T-helper 1 cell treated with Interleukin-12 subunit alpha and Interleukin-12 subunit beta and Interleukin-4 antibody, amounts not matched to agents 30 μg/mL and 1 μg/mL, for 36 hours (primary cell): ENCODE results near the gene GBF1.

ENCODE experiments used
- H3K27ac Mint-ChIP-seq: one replicate; pipeline ENCODE4 v1.8.0; 2021; ENCODE audit warnings: mild to moderate bottlenecking, mixed read lengths
- H3K27me3 Mint-ChIP-seq: one replicate; pipeline ENCODE4 v1.8.0; 2021; ENCODE audit warnings: low read depth, mixed read lengths
- H3K36me3 Mint-ChIP-seq: one replicate; pipeline ENCODE4 v1.8.0; 2021; ENCODE audit warnings: low read depth, mixed read lengths
- H3K4me1 Mint-ChIP-seq: one replicate; pipeline ENCODE4 v1.8.0; 2021; ENCODE audit warnings: low read depth, mixed read lengths
- H3K4me3 Mint-ChIP-seq: one replicate; pipeline ENCODE4 v1.8.0; 2021; ENCODE audit warnings: mild to moderate bottlenecking, moderate library complexity, mixed read lengths
- H3K9me3 Mint-ChIP-seq: one replicate; pipeline ENCODE4 v1.8.0; 2021; ENCODE audit warnings: mixed read lengths

Gene GBF1

GRCh38 chr10:102310361-102311024, 65.2 kb downstream of the GBF1 start:
- Mint-ChIP-seq H3K4me3 (no peak overlapping the region), H3K4me1 (peaks cover 27% of the 10 kb centered on the region), H3K27ac (no peak overlapping the region)

DNA sequence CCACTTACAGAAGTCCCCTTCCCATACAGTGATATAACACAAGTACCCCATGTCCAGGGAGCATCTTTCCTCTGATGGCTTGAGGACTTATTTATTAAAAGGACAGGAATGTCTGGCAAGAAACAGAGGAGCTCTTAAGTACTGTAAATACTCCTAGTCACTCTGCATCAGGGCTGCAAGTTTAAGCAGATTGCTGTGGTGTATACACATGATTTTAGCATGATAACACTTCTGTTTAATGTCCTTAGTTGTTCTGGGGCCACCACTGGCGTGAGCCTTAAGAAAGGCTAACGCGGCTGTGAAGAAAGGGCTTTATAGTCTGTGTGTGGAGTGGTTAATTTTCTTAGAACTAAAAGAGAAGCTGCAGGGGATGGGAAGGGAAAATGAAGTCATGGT, 65.7 kb downstream of the GBF1 start:
- Mint-ChIP-seq H3K9me3 (no peaks in the 10 kb centered on the region), H3K27ac (peak overlapping the region; percentile 26), H3K4me1 (peaks cover 27% of the 10 kb centered on the region), H3K36me3 (peaks cover 10% of the 10 kb centered on the region), H3K27me3 (no peaks in the 10 kb centered on the region), H3K4me3 (no peak overlapping the region)

More at GRCh38 chr10:102310361-102311024, 65.2 kb downstream of the GBF1 start:
- no peaks in the 10 kb centered on the region for H3K27me3 Mint-ChIP-seq
- no peaks in the 10 kb centered on the region for H3K9me3 Mint-ChIP-seq
- H3K36me3 Mint-ChIP-seq, result peaks cover 12% of the 10 kb centered on the region

DNA sequence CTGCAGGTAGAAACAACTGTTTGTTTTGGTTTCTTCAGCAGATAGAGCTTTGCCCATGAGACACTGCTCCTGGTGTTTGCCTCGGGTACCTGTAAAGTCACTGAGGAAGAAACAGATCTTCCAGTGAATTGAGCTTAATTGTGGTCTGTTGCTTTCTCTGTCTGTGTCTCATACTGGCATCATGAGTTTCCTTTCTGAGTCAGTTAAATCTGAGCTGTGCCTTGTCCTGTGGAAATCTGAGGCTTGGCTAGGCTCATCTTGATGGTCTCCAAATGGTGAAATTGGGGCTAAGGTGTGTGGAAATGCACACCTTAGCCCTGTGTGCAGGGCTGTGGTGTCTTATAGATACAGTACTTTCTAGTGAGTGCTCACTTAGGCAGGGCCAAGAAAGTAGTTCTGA, 67.4 kb downstream of the GBF1 start:
- H3K4me3 Mint-ChIP-seq, result no peak overlapping the region
- H3K27me3 Mint-ChIP-seq, result no peaks in the 10 kb centered on the region
- H3K4me1 Mint-ChIP-seq, result peaks cover 27% of the 10 kb centered on the region
- no peak overlapping the region for H3K27ac Mint-ChIP-seq
- H3K36me3 Mint-ChIP-seq, result peaks cover 6% of the 10 kb centered on the region
- no peaks in the 10 kb centered on the region for H3K9me3 Mint-ChIP-seq

- no peak overlapping the region for H3K4me3 Mint-ChIP-seq
- H3K27ac Mint-ChIP-seq, result no peak overlapping the region
- H3K27me3 Mint-ChIP-seq, result no peaks in the 10 kb centered on the region
- peaks cover 2% of the 10 kb centered on the region for H3K36me3 Mint-ChIP-seq
- H3K4me1 Mint-ChIP-seq, result peaks cover 27% of the 10 kb centered on the region
- H3K9me3 Mint-ChIP-seq, result no peaks in the 10 kb centered on the region
These were observed 68.0 kb downstream of the GBF1 start for GRCh38 chr10:102313221-102313896.

DNA sequence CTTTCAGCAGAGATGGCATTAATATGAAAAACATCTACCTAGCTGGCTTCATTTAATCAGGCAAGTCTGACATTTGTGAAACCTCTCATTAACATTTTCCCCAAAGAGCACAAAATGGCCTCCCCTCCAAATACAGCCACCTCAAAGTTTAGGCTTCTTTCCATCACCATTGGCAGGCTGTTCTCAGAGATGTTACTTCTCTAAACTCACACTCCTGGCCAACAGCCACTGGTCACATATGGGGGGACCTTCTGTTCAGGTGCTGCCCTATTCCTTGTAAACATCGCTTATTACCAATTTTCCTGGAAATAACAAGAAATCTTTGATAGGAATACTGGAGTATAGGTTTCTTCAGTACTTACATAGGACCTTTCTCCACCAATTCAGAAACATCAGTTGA, 69.5 kb downstream of the GBF1 start:
- Mint-ChIP-seq H3K27me3 (no peaks in the 10 kb centered on the region), H3K4me1 (peaks cover 25% of the 10 kb centered on the region), H3K4me3 (no peak overlapping the region), H3K27ac (no peak overlapping the region), H3K9me3 (no peaks in the 10 kb centered on the region), H3K36me3 (peaks cover 2% of the 10 kb centered on the region)

DNA sequence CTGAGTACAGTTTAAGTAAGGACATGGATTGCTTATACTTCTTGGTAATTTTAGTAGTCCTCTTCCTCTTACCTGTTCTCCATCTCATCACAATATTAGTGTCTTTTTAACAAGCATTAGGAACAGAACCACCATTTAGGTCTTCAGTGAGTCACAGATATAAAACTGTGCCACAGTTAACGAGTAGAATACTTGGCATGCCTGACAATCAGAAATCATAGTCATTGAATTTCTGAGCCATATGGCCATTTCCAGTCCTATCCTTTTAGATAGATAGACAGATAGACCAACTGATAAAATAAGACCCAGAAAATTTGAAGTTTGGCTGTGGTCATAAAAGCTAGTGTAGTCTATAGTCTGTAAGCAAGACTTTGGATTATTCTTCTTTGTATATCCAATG, 71.1 kb downstream of the GBF1 start:
- Mint-ChIP-seq H3K9me3 (no peaks in the 10 kb centered on the region), H3K36me3 (peaks cover 7% of the 10 kb centered on the region), H3K27me3 (no peaks in the 10 kb centered on the region), H3K4me3 (no peak overlapping the region), H3K4me1 (peaks cover 15% of the 10 kb centered on the region), H3K27ac (no peak overlapping the region)

GRCh38 chr10:102322914-102323313, 77.6 kb downstream of the GBF1 start:
- Mint-ChIP-seq H3K27me3 (no peaks in the 10 kb centered on the region), H3K36me3 (peaks cover 5% of the 10 kb centered on the region), H3K4me3 (peak overlapping the region; percentile 34), H3K4me1 (peaks cover 28% of the 10 kb centered on the region), H3K27ac (no peak overlapping the region), H3K9me3 (no peaks in the 10 kb centered on the region)

DNA sequence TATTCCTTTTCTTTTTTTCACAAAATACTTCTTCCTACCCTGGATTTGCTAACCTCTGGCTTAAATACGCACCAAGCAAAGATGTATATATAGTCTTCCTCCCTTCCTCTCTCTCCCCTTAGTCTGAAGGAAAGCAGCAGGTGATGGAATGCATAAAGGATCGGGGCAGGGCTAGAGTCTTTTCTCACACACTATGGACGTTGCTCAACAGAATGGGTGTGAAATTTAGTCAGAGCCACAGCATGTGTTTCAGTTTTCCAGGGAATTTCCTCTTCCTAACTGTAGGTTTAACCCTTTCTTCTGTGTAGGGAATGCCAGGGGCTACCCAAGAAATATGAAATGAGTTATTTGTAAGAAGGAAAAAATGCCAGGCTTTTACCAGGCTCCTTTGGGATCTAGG, 78.7 kb downstream of the GBF1 start:
- H3K36me3 Mint-ChIP-seq, result peaks cover 5% of the 10 kb centered on the region
- H3K27me3 Mint-ChIP-seq, result no peaks in the 10 kb centered on the region
- no peaks in the 10 kb centered on the region for H3K9me3 Mint-ChIP-seq
- H3K4me1 Mint-ChIP-seq, result peaks cover 28% of the 10 kb centered on the region
- no peak overlapping the region for H3K27ac Mint-ChIP-seq
- no peak overlapping the region for H3K4me3 Mint-ChIP-seq

- H3K9me3 Mint-ChIP-seq, result no peaks in the 10 kb centered on the region
- H3K36me3 Mint-ChIP-seq, result peaks cover 1% of the 10 kb centered on the region
- no peak overlapping the region for H3K4me3 Mint-ChIP-seq
- H3K27ac Mint-ChIP-seq, result no peak overlapping the region
- H3K4me1 Mint-ChIP-seq, result peaks cover 25% of the 10 kb centered on the region
- no peaks in the 10 kb centered on the region for H3K27me3 Mint-ChIP-seq
These were observed 80.7 kb downstream of the GBF1 start for GRCh38 chr10:102326031-102326430.

DNA sequence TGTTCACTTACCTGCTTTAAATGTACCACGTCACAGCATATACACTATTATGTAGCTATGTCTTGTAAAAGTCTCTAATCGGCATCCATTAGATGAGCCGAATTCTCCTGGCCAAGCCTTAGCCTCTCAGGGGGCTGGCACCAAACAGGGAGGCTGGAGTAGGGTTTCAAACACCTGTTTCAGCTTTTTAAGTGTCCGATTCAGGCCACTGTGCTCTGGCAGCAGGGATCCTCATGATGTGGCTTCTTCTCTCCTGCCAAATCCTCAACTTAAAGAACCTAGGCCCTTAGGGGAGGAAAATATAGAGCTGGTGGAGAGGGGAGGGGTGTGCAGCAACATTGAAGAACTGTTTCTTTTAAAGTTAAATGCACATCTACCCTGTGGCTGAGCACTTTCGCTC, 81.7 kb downstream of the GBF1 start:
- Mint-ChIP-seq H3K9me3 (no peaks in the 10 kb centered on the region), H3K27ac (no peak overlapping the region), H3K36me3 (no peaks in the 10 kb centered on the region), H3K4me1 (peaks cover 25% of the 10 kb centered on the region), H3K4me3 (no peak overlapping the region), H3K27me3 (no peaks in the 10 kb centered on the region)

DNA sequence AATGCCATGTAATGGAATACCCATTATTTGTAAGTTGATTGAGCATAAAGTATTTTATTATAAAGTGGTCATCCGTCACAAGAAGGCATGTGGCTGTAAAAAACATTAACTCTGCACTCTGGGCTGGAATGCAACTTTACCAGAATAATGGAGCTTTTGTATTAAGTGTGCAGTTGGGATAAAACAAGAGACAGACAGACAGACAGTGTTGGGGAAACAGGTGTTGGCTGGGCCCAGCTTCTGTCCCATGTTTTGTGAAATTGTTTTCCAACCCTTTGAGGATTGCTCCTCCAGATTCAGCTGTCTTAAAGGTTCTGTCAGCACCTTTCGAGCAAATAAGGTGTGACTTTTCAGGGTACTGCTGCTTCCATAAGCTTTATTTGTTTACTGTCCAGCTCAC, 82.3 kb downstream of the GBF1 start:
- H3K9me3 Mint-ChIP-seq, result no peaks in the 10 kb centered on the region
- no peak overlapping the region for H3K27ac Mint-ChIP-seq
- no peaks in the 10 kb centered on the region for H3K36me3 Mint-ChIP-seq
- no peak overlapping the region for H3K4me3 Mint-ChIP-seq
- H3K27me3 Mint-ChIP-seq, result no peaks in the 10 kb centered on the region
- peaks cover 18% of the 10 kb centered on the region for H3K4me1 Mint-ChIP-seq

DNA sequence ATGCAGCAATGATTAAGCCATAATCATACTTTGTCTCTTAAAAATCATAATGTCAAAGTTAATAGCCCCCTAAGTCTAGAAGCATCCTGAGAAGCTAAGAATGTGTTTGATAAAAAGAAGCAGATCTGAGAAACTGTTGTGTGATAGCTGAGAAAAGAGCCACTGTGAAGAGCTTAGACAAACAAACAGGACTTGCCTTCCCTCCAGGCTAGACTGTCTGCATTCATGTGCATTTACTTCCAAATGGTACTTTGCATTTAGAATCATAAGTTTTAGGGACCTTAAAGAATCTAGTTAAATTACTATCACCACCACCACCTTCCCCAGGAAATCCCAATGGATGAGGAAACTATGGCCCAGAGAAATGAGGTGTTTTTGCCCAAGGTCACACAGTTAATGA, 87.4 kb downstream of the GBF1 start:
- H3K36me3 Mint-ChIP-seq, result no peaks in the 10 kb centered on the region
- no peak overlapping the region for H3K27ac Mint-ChIP-seq
- no peaks in the 10 kb centered on the region for H3K9me3 Mint-ChIP-seq
- H3K4me3 Mint-ChIP-seq, result no peak overlapping the region
- H3K27me3 Mint-ChIP-seq, result no peaks in the 10 kb centered on the region
- H3K4me1 Mint-ChIP-seq, result no peaks in the 10 kb centered on the region

DNA sequence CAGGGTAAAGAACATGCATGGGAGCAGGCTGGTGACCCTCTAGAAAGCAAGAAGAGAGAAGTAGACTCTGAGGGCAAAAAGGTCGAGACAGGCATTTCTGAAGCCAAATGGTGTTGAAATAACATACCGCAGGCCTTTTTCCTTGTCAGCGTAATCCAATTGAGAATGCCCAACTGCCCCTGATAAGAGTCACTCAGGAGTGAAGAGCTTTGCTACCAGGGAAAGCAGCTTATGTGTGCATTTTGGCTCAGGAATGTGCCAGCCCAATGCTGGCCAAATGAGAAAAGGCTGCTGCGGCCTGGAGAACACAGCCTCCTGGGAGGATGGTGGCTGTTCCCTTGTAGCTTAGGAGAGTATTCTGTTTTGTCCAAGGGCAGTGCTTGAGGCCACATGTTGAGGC, 88.8 kb downstream of the GBF1 start:
- H3K27ac Mint-ChIP-seq, result no peak overlapping the region
- no peaks in the 10 kb centered on the region for H3K27me3 Mint-ChIP-seq
- H3K9me3 Mint-ChIP-seq, result no peaks in the 10 kb centered on the region
- H3K4me1 Mint-ChIP-seq, result no peaks in the 10 kb centered on the region
- H3K4me3 Mint-ChIP-seq, result no peak overlapping the region
- no peaks in the 10 kb centered on the region for H3K36me3 Mint-ChIP-seq

DNA sequence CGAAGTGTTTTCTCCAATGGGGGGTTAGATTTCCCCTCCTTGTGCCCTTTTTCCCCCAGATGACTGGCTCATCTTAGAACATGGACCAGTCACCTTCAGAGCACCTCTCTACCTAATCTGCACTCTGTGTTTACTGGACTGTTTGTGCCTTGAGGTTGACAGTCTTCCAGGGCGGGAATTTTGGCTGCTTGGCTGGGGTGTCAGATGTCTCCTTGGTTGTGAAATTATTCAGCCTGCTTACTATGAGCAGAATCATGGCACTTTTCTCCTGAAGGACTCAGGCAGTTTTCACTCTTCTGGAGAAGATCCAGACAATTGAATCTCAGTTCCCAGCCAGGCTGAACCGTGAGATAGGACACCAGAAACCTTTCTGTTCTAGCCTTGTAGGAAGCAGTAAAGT, 89.9 kb downstream of the GBF1 start:
- no peak overlapping the region for H3K4me3 Mint-ChIP-seq
- no peak overlapping the region for H3K27ac Mint-ChIP-seq
- H3K27me3 Mint-ChIP-seq, result no peaks in the 10 kb centered on the region
- no peaks in the 10 kb centered on the region for H3K36me3 Mint-ChIP-seq
- no peaks in the 10 kb centered on the region for H3K9me3 Mint-ChIP-seq
- no peaks in the 10 kb centered on the region for H3K4me1 Mint-ChIP-seq

DNA sequence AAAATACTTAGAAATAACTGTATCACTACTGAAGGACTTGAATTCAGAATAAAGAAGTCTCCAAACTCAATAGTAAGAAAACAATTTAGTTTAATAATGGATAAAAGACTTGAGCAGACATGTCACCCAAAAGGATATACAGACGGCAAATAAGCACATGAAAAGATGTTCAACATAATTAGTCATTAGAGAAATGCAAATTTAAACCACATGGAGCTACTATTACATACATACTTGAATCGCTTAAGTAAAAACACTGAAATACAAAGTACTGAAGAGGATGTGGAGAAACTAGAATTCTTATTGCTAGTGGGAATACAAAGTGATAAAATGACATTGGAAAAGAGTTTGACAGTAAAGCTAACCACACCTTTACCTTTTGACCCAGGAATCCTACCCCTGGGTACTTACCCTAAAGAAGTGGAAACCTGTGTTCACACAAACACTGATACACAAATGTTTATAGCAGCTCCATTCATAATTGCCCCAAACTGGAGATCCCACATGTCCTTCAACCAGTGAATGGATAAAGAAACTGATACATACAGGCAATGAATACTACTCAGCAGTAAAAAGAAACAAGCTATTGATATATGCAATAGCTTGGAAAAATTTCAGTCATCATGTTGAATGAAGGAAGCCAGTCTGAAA, 95.8 kb downstream of the GBF1 start:
- H3K36me3 Mint-ChIP-seq, result peaks cover 6% of the 10 kb centered on the region
- H3K27me3 Mint-ChIP-seq, result no peaks in the 10 kb centered on the region
- H3K27ac Mint-ChIP-seq, result no peak overlapping the region
- H3K9me3 Mint-ChIP-seq, result no peaks in the 10 kb centered on the region
- H3K4me1 Mint-ChIP-seq, result peaks cover 3% of the 10 kb centered on the region
- H3K4me3 Mint-ChIP-seq, result no peak overlapping the region
